Sigmoid colon (tissue), 4 donors: ENCODE measurements around the gene F2RL2.

ENCODE experiments used
- POLR2A ChIP-seq, 2 donors: fragments of 450-650 bp; IDR thresholded peaks; one replicate each; pipeline ENCODE4 v1.6.1; 2016; ENCODE audit warnings: antibody characterized with exemption in 2 of 2, mild to moderate bottlenecking in 2 of 2, moderate library complexity in 2 of 2
- POLR2AphosphoS5 ChIP-seq, 4 donors: sonication (generic); formaldehyde crosslinking; IDR thresholded peaks; one replicate each; pipeline ENCODE4 v1.6.1; 2017; ENCODE audit warnings: antibody characterized with exemption in 4 of 4

- TF ChIP-seq POLR2AphosphoS5 (IDR thresholded peaks at IDR 0.05) (no peak), POLR2A (IDR thresholded peaks at IDR 0.05) (no peak)
Observed at GRCh38 chr5:76617229-76617628, 6.0 kb downstream of the F2RL2 start.
